SH-SY5Y (cell line): ENCODE results near the gene COL18A1.

Experiments
- GATA2 ChIP-seq: IDR thresholded peaks from 2 replicates; pipeline ENCODE4 v1.6.1; 2011; ENCODE audit warnings: mild to moderate bottlenecking, low read depth, low read length
- GATA3 ChIP-seq: IDR thresholded peaks from 2 replicates; pipeline ENCODE4 v1.6.1; 2011; ENCODE audit warnings: low read depth, mild to moderate bottlenecking, low read length, moderate library complexity

DNA sequence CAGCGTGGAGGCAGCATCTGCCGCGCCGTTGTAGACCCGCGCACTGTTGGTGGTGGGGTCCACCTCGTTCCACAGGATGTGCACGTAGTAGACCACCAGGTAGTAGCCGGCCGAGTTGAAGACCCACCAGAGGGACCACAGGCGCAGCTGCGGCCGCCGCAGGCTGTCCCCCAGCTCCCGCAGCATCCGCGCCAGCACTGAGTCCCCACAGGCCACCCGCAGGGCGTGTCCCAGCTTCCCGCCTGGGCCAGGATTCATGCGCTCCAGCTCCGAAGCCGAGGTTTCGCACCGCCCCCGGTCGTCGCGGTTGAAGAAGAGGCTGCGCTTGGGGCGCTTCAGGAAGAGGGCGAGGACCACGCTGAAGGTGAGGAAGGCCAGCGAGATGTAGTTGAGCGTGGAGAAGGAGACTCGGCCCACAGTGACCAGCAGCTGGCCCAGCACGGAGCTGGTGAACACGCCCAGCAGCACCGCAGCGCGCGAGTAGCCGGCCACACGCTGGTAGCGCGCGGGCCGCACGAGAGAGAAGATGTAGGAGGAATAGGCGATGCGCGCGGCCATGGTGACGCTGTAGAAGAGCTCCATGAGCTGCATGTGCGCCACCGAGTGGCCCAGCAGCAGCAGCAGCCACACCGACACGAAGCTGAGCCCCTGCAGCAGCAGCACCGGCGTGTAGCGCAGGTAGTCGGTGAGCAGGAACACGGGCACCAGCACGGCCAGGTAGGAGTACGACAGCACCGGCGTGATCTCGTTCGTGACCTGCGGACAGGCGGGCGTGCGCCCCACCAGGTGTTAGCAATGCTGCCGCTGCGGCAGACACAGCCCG lies 126.6 kb downstream of the COL18A1 start:
- TF ChIP-seq GATA2 = no peak
- TF ChIP-seq GATA3 = no peak
